HG02943 (cell line): Measurements from ENCODE around the gene MGST3.
"Not testable (repeated sequence)": the region's sequence is repeated elsewhere in the genome, so short reads cannot be mapped to it uniquely, and the experiment has no call there.

Experiments
- ATAC-seq: cut with Tn5 transposase; IDR thresholded peaks from one replicate; pipeline ENCODE4 v1.9.1; 2021; ENCODE audit warnings: mild to moderate bottlenecking, low read depth, moderate library complexity; ENCODE audit not compliant: unreplicated experiment

The MGST3 gene

GRCh38 chr1:165648919-165649572 lies 18.0 kb downstream of the MGST3 start:
- ATAC-seq: no peak

- ATAC-seq: no peak
Observed at GRCh38 chr1:165650981-165651625, 20.1 kb downstream of the MGST3 start.

DNA sequence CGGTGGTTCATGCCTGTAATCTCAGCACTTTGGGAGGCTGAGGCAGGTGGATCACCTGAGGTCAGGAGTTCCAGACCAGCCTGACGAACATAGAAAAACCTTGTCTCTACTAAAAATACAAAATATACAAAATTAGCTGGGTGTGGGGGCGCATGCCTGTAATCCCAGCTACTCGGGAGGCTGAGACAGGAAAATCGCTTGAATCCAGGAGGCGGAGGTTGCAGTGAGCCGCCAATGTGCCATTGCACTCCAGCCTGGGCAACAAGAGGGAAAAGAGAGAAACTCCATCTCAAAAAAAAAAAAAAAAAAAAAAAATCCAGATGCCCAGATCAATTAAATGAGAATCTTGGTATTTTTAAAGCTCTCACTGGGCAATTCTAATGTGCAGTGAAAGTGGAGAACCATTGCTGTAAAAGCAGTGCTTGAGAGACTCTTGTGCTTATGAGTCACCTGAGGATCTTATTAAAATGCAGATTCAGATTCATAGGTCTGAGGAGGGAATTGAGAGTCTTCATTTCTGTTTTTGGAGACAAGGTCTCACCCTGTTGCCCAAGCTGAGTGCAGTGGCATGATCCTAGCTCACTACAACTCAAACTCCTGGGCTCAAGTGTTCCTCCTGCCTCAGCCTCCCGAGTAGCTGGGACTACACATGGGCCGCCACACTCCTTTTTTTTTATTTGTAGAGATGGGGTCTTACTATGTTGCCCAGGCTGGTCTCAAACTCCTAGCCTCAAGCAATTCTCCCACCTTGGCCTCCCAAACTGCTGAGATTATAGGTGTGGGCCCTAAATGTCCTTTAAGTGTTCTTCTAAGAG lies 27.9 kb downstream of the MGST3 start:
- not testable (repeated sequence) for ATAC-seq

GRCh38 chr1:165659581-165659895 lies 28.5 kb downstream of the MGST3 start:
- ATAC-seq: no peak

DNA sequence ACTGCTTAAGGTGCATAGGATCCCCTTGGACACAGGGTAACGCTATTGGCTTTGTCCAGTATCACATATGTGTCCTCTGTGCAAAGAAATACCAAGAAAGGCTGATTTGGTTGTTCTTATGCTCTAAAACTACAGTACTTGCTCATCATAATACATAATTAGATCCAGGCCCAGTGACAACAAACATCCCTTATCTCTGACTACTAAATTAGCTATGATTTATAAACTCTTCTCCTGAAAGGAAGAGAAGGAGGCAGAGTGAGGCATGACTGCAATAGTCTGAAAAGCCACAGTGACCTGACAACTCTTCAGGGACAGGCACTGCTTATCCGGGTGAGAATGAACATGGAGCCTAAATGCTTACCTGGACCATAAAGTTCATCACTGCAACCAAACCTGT lies 30.7 kb downstream of the MGST3 start:
- ATAC-seq: no peak

DNA sequence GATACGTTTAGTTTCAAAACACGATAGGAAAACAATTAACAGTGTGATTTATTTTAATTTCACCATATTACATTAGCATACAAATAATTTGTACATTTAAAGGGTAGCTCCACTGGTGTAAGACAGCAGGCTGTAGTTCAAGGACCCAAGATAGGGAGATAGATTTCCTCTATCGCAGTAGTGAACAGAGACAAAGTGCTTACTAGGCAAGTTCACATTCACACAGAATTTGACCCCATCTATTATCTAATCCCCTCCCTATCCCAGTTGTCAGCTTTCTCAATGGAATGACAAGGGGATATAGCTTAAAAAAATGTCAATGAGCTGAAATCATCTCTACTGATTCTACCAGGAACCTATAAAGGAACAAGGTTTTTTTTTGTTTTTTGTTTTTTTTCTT lies 31.2 kb downstream of the MGST3 start:
- no peak for ATAC-seq

DNA sequence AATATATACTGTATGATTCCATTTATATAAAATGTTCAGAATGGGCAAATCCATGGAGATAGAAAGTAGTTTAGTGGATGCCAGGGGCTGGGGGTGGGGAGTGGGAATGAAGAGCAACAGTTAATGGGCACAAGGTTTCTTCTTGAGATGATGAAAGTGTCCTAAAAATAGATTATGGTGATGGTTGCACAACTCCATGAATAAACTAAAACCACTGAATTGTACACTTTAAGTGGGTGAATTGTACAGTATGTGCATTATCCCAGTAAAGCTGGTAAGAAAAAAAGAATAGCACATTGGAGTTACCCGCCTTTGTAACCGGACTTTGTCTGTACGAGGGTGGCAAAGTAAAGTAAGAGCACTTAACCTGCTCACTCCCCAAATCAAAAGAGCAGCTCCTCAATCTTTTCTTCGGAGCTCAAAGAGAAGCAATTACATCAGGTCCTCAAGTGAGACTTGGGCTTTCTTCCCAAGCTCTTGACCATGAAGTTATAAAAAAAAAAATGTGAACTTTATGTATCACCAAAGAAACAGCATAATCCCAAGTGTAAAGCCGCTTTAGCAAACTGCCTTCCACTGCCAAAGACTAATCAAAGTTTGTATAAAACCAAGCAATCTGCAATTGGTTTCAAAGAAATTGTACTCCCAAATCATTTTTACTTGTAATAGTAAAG lies 35.3 kb downstream of the MGST3 start:
- no peak for ATAC-seq

DNA sequence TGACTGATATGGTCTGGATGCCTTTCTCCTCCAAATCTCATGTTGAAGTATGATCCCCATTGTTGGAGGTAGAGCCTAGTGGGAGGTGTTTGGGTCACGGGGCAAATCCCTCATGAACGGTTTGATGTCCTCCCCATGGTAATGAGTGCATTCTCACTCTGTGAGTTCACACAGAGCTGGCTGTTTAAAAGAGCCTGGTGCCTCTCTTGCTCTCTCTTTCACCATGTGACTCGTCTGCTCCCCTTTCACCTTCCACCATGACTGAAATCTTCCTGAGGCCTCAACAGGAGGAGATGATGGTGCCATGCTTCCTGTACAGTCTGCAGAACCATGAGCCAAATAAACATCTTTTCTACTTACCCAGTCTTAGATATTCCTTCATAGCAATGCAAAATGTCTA lies 37.1 kb downstream of the MGST3 start:
- no peak for ATAC-seq

GRCh38 chr1:165671526-165671925 lies 40.5 kb downstream of the MGST3 start:
- ATAC-seq: no peak

GRCh38 chr1:165674599-165674998 lies 43.6 kb downstream of the MGST3 start:
- ATAC-seq: no peak

DNA sequence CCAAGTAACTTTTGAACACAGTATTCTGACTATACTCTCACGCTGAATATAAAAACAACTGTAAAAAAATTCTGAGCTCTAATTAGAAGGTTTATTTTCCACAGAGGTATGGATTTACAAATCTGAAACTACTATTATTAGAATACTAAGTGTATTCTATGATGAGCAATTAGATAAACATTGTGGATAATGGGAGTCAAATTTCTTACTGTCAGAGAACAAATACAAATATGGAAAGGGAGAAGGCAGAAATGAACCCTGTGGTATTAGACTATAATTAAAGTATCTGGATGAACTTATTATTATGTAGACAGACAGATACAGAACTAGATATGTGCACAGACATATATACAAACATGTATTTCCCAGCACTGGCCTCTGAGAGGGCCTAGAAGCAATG lies 44.8 kb downstream of the MGST3 start:
- ATAC-seq: no peak

- no peak for ATAC-seq
Observed at GRCh38 chr1:165678509-165678908, 47.5 kb downstream of the MGST3 start.

DNA sequence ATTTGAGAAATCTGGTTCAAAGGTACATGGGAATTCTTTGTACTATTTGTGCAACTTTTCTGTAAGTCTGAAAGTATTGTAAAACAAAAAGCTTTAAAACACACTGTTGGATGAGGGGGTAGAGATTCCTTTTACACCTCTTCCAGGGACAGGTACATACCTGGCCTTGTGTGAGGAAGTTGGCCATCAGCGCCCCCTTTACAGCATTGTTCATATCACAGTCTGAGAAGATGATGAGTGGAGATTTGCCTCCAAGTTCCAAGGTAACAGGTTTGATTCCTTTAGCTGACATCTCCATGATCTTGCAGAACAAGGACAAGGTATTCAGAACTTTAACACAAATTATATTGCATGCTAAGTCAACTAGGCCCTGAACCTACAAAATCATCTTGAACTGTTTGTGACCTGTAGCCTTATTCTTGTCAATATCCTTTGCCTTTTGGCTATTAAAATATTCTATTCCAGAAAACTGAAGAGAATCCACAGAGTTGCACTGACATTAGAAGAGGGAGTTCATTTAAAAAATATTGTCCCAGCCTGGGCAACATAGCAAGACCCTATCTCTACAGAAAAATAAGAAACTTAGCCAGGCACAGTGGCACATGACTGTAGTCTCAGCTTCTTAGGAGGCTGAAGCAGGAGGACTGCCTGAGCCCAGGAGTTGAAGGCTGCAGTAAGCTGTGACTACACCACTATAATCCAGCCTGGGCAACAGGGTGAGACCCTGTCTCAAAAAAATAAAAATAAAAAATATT lies 48.4 kb downstream of the MGST3 start:
- ATAC-seq: no peak

DNA sequence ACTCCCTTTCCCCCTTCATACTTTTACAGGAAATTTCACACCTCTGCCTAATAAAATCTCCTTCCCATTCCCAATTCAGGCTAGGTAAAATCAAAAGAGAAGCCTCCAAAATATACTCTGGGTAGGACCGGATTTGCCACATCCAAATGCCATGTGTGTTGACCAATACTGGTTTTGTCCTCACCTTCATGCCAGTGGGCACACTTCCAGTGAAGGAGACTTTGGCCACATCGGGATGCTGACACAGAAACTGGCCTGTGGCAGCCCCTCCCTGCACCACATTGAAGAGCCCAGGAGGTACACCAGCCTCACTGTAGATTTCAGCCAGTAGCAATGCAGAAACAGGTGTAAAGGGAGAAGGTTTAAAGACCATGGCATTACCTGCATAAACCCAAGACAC lies 49.3 kb downstream of the MGST3 start:
- no peak for ATAC-seq

DNA sequence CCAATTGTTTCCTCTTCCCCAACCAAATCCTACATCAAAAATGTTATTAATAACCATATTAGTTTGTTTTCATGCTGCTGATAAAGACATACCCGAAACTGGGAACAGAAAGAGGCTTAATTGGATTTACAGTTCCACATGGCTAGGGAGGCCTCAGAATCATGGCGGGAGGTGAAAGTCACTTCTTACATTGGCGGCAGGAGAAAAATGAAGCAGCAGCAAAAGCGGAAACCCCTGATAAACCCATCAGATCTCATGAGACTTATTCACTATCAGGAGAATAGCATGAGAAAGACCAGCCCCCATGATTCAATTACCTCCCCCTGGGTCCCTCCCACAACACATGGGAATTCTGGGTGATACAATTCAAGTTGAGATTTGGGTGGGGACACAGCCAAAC lies 49.7 kb downstream of the MGST3 start:
- not testable (repeated sequence) for ATAC-seq

DNA sequence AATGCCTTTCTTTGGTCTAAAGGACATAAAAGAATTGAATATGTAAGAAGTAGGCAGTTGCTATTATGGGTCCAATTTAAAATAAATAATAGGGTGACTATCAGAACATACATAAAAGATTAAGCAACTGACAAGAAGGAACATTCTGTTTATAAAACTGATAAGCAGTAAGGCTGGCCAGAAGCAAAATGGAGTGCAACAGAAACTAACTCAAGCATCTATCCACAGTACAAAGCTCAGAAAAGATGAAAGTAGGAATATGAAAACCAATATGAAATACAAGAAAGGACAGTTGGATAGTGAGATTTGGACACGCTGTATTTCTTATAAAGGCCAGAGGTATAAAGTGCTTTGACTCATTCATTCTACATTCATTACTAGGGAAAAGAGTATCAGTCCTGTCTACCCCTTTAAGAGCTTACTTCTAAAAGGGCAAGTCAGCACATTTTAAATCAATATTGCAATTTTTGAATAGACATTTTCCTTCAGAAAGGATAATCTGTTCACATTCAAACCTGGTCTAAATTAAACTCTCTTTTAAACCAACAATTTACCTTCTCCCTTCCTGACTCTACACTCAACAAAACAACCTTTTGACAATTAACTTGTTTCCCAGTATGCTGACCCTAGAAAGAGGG lies 52.9 kb downstream of the MGST3 start:
- no peak for ATAC-seq

DNA sequence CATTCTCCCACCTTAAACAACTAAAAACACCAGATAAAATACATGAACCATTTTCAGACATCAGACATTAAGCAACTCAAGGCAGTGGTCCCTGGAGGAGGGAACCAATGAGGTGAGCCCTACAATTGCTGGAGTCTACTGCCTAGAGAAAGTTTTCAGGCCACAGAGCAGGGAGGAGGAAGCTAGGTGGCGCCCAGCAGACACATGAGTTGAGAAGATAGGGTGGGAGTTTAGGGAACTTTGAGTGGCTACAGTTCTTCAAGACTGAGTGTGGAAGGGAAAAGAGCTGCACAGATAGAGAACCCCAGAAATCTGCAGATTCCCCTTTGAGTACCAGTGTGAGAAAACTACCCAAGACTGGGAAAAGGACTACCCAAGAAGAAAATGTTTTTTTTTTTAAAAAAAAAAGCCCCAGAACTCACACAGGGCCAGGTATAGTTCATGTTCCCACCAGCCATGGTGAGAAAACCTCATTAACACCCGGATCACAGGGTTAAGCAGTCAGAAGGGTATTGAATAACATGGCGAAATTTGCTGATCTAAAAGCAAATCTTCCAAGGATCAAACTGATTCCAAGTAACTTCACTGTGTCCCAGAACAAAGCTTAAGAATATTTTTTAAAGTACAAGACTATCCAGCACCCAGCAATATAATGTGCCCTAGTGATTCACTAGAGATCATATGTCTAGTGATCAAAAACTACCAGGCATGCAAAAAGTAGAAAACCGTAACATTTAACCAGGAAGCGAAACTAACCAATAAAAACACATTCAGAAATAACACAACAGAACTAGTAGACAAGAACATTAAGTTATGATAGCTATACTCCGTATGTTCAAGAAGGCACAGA lies 55.3 kb downstream of the MGST3 start:
- no peak for ATAC-seq

GRCh38 chr1:165686971-165687433 lies 56.0 kb downstream of the MGST3 start:
- no peak for ATAC-seq

DNA sequence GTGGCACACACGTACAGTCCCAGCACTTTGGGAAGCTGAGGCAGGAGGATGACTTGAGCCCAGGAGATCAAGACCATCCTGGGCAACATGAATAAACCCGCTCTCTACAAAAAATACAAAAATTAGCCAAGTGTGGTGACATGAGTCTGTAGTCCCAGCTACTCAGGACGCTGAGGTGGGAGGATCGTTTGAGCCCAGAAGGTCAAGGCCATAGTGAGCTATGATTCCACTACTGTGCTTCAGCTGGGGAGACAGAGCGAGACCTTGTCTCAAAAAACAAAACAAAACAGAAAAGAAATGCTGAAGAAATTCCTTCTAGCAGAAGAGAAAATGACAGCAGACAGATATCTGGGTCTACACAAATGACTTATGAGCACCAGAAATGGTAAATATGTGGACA lies 57.0 kb downstream of the MGST3 start:
- ATAC-seq: no peak
